Ascending aorta (tissue), 2 donors: ENCODE data around the gene R3HCC1L. TPM values are rescaled to one million over a fixed set of nuclear protein-coding genes. Genes with fewer than 3 reads are reported as not detected.

Source experiments
- DNase-seq, 2 donors: peaks; one replicate each; pipeline ENCODE4 v3.0.0-alpha.2; 2019; ENCODE audit warnings: low spot score in 2 of 2
- H3K27ac ChIP-seq, 2 donors: fragments of 200-600 bp; sonication (generic); one replicate each; pipeline ENCODE4 v1.5.1; 2016 to 2017; ENCODE audit warnings: mild to moderate bottlenecking in 1 of 2
- H3K27me3 ChIP-seq: fragments of 200-600 bp; sonication (generic); one replicate; pipeline ENCODE4 v1.5.1; 2017
- H3K36me3 ChIP-seq, 2 donors: fragments of 200-600 bp; sonication (generic); one replicate each; pipeline ENCODE4 v1.5.1; 2016
- H3K4me1 ChIP-seq, 2 donors: fragments of 200-600 bp; sonication (generic); one replicate each; pipeline ENCODE4 v1.5.1; 2016 to 2017; ENCODE audit warnings: mild to moderate bottlenecking in 1 of 2
- H3K4me3 ChIP-seq, 2 donors: fragments of 200-600 bp; sonication (generic); one replicate each; pipeline ENCODE4 v1.5.1; 2016 to 2017; ENCODE audit warnings: mild to moderate bottlenecking in 1 of 2
- H3K9me3 ChIP-seq, 2 donors: fragments of 200-600 bp; sonication (generic); one replicate each; pipeline ENCODE4 v1.5.1; 2016
- CTCF ChIP-seq, 3 experiments: fragments of 200-600 bp in 2 of 3; fragments of 450-650 bp in 1 of 3; sonication (generic) in 2 of 3; IDR thresholded peaks; one replicate each; pipeline ENCODE4 v1.5.1; 2016 to 2019; ENCODE audit warnings: antibody characterized with exemption in 3 of 3, mild to moderate bottlenecking in 1 of 3, moderate library complexity in 1 of 3
- intact Hi-C: fragments of 100-400 bp; cut with DNase I; formaldehyde crosslinking; loops from one replicate; pipeline ENCODE4 v1.15.1; 2023
- total RNA-seq: library from RNA; depleted of rRNA; stranded (reverse); fragments of >200 nt; gene quantifications from one replicate; pipeline ENCODE4 v1.1.0, GENCODE V29; 2016

The R3HCC1L gene
- total RNA-seq, 1 donor from 2014 or later: 3.1 TPM

GRCh38 chr10:98256692-98257091, 122.2 kb downstream of the R3HCC1L start:
- intact Hi-C loops: no loop called here
- Histone ChIP-seq H3K9me3 (no peaks in the 10 kb centered on the region), H3K4me3 (no peak overlapping the region), H3K36me3 (peaks cover 6 to 20% of the 10 kb centered on the region in 2 donors), H3K27me3 (no peaks in the 10 kb centered on the region), H3K4me1 (peaks cover 0 to 9% of the 10 kb centered on the region in 2 donors), H3K27ac (no peak overlapping the region)
- no peak for DNase-seq
- no peak for TF ChIP-seq CTCF (IDR thresholded peaks at IDR 0.05)

GRCh38 chr10:98257198-98257597, 122.7 kb downstream of the R3HCC1L start:
- H3K9me3 ChIP-seq: no peaks in the 10 kb centered on the region
- intact Hi-C loops: no loop called here
- H3K4me3 ChIP-seq: no peak overlapping the region
- H3K27me3 ChIP-seq: no peaks in the 10 kb centered on the region
- H3K27ac ChIP-seq: no peak overlapping the region
- DNase-seq: no peak
- H3K4me1 ChIP-seq: peaks cover 0 to 12% of the 10 kb centered on the region in 2 donors
- TF ChIP-seq CTCF (IDR thresholded peaks at IDR 0.05): no peak
- peaks cover 1 to 15% of the 10 kb centered on the region in 2 donors for H3K36me3 ChIP-seq

DNA sequence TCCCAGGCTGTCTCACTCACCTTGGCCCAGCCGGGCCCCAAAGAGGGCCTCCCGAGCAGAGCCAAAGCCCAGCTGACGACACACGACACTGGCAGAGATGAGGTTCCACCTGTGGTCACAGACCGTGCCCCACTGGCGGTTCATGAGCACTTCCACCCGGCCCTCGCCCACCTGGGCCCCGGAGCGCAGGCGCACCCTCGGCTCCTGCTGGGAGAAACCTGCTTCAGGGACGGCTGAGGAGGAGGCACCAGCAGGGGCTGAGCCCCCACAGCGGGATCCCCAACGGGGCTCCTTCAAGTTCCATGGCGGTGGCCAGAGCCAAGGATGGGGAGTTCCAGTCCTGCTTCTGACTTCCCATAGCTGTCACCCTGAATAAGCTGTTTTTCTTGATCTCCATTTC, 123.5 kb downstream of the R3HCC1L start:
- Histone ChIP-seq H3K4me1 (peaks cover 0 to 12% of the 10 kb centered on the region in 2 donors), H3K9me3 (no peaks in the 10 kb centered on the region), H3K27me3 (no peaks in the 10 kb centered on the region), H3K36me3 (peaks cover 0 to 10% of the 10 kb centered on the region in 2 donors), H3K4me3 (no peak overlapping the region), H3K27ac (peak overlapping the region in 1 of 2 donors; percentile 7)
- no peak for TF ChIP-seq CTCF (IDR thresholded peaks at IDR 0.05)
- intact Hi-C loops: no loop called here
- DNase-seq: no peak

DNA sequence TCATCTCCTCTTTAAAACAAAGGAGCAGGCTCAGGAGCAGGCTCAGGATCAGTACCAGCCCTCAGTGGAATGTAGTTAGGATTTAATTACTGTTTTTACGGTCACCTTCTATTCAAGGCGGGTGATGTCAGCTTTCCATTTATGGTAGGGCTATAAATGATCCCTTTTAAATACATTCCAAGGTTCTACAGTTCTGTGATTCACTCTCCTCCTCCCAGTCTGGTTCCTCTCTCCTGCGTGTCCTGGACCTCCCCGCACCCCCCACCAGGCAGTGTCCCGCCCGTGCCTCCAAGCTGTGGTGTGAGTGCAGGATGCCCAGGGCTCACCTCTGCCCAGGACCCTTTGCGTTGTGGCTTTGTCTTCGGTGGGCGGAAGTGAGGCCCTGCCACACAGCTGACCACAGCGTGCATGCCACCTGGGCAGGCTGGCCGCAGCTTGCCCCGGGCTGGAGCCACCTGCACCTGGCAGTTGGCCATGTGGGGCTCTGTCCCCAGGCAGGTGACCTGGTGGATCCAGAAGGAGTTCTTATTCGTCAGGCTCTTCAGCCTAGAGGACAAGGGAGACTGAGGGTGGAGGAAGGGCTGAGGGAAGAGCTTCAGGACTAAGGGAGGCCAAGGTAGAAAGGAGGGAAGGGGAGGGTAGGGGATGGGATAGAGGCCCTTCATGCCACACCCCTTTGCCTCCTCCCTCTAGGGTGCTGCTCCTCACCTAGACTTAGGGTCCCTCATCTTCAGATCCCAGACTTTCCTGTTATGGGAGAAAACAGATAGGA, 124.4 kb downstream of the R3HCC1L start:
- Histone ChIP-seq H3K4me1 (peaks cover 0 to 12% of the 10 kb centered on the region in 2 donors), H3K36me3 (peaks cover 0 to 4% of the 10 kb centered on the region in 2 donors), H3K4me3 (no peak overlapping the region), H3K27ac (peak overlapping the region in 1 of 2 donors; percentile 49), H3K9me3 (no peaks in the 10 kb centered on the region), H3K27me3 (no peaks in the 10 kb centered on the region)
- no peak for DNase-seq
- intact Hi-C loops: no loop called here
- no peak for TF ChIP-seq CTCF (IDR thresholded peaks at IDR 0.05)

DNA sequence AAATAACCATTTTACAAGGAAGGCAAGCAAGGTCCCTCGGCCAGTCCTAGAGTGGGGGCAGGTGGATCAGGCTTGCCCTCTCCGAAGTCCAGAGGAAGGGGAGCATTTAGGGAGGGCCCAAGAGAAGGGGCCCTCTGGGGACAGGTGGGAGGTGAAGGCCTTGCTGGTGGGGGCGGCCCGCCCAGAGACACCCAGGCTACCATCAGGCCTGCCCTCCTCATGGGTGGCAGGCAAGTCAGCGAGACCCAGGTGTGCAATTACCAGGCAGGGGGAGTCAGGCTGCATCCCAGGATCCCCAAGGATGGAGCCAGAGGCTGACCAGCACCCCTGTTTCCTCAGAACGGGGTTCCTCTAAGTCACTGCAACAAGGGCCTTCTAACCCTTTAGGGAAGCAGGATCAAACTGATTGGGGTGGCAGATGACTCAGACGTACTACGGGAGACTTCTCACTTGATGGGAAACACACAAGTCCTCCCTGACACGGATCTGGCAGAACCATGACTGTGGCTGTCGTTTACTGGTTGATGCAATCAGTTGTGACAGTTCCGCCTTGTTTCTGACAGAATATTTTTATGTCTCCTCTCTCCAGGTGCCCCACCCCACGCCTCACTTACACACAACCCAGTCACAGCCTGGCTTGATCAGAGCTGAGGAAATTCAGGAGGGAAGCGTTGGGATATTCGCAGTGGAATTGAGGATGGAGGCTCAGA, 125.3 kb downstream of the R3HCC1L start:
- no peak overlapping the region for H3K4me3 ChIP-seq
- peaks cover 0 to 12% of the 10 kb centered on the region in 2 donors for H3K4me1 ChIP-seq
- DNase-seq: no peak
- no peaks in the 10 kb centered on the region for H3K9me3 ChIP-seq
- TF ChIP-seq CTCF (IDR thresholded peaks at IDR 0.05): no peak
- no peak overlapping the region for H3K27ac ChIP-seq
- intact Hi-C loops: loop anchor here (5.0 kb wide), 1 partner anchor 158 kb away; the partner anchor contains the start of gene PYROXD2
- H3K36me3 ChIP-seq: peaks cover 0 to 4% of the 10 kb centered on the region in 2 donors
- H3K27me3 ChIP-seq: no peaks in the 10 kb centered on the region
